NT2/D1 (cell line): ENCODE data around the gene PVRIG.
"Not testable (repeated sequence)": the region's sequence is repeated elsewhere in the genome, so short reads cannot be mapped to it uniquely, and the experiment has no call there.

Experiments
- DNase-seq: peaks from one replicate; pipeline ENCODE4 v3.0.0-alpha.2; 2011; ENCODE audit warnings: low read depth, low spot score
- H3K27me3 ChIP-seq: 2 replicates; pipeline ENCODE4 v1.6.0; 2011; ENCODE audit warnings: mild to moderate bottlenecking; ENCODE audit not compliant: insufficient read length, insufficient read depth
- H3K36me3 ChIP-seq: 2 replicates; pipeline ENCODE4 v1.6.1; 2011; ENCODE audit warnings: mild to moderate bottlenecking, low read length, mixed read lengths; ENCODE audit not compliant: insufficient read depth, insufficient read length
- H3K4me1 ChIP-seq: 2 replicates; pipeline ENCODE4 v1.5.1; 2011; ENCODE audit not compliant: insufficient read depth, insufficient read length
- H3K4me3 ChIP-seq: 2 replicates; pipeline ENCODE4 v1.5.1; 2011; ENCODE audit warnings: low read depth; ENCODE audit not compliant: insufficient read length
- H3K9ac ChIP-seq: 2 replicates; pipeline ENCODE4 v1.6.0; 2011; ENCODE audit warnings: low read depth; ENCODE audit not compliant: insufficient read length
- H3K9me3 ChIP-seq: 2 replicates; pipeline ENCODE4 v1.5.1; 2011; ENCODE audit warnings: mild to moderate bottlenecking, low read length; ENCODE audit not compliant: insufficient read depth
- SUZ12 ChIP-seq: IDR thresholded peaks from 2 replicates; pipeline ENCODE4 v1.6.1; 2011; ENCODE audit not compliant: insufficient read length, insufficient read depth; ENCODE audit errors: extremely low read depth
- YY1 ChIP-seq: IDR thresholded peaks from 2 replicates; pipeline ENCODE4 v1.6.1; 2011; ENCODE audit not compliant: insufficient read length, insufficient read depth
- ZNF274 ChIP-seq: IDR thresholded peaks from 2 replicates; pipeline ENCODE4 v1.6.1; 2011; ENCODE audit warnings: mild to moderate bottlenecking, low read depth, low read length

Gene PVRIG

DNA sequence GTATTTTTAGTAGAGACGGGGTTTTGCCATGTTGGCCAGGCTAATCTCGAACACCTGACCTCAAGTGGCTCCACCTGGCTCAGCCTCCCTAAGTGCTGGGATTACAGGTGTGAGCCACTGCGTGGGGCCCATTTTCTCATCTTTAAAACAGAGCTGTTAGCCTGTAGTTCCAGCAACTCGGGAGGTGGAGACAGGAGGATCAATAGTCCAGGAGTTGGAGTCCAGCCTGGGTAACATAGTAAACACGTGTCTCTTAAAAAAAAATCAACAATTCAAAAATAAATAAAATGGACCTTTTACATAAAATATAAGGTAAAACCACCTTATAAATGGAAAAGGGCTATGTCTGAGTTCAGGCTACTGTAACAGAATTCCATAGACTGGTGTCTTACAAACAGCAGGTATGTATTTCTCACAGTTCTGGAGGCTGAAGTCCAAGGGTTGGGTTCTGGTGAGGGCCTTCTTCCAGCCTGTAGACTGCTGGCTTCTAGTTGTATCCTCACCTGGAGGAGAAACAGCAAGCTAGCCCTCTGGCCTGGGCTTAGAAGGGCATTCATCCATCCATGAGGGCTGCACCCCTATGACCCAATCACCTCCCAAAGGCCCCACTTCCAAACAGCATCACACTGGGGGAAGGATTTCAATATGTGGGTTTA is 7.0 kb upstream of the PVRIG start:
- H3K36me3 ChIP-seq: no peaks in the 10 kb centered on the region
- DNase-seq: no peak
- H3K4me1 ChIP-seq: no peaks in the 10 kb centered on the region
- TF ChIP-seq SUZ12 (no peak), ZNF274 (no peak), YY1 (no peak)
- H3K4me3 ChIP-seq: no peak overlapping the region
- no peaks in the 10 kb centered on the region for H3K9me3 ChIP-seq
- no peak overlapping the region for H3K9ac ChIP-seq
- no peaks in the 10 kb centered on the region for H3K27me3 ChIP-seq

- Histone ChIP-seq H3K27me3 (no peaks in the 10 kb centered on the region), H3K4me1 (no peaks in the 10 kb centered on the region), H3K4me3 (no peak overlapping the region), H3K9me3 (no peaks in the 10 kb centered on the region), H3K36me3 (no peaks in the 10 kb centered on the region), H3K9ac (no peak overlapping the region)
- DNase-seq: no peak
- TF ChIP-seq SUZ12 (no peak), YY1 (no peak), ZNF274 (no peak)
Measured at GRCh38 chr7:100213672-100214071, 6.1 kb upstream of the PVRIG start.

GRCh38 chr7:100214356-100214755 is 5.4 kb upstream of the PVRIG start:
- not testable (repeated sequence) for H3K36me3 ChIP-seq, H3K4me3 ChIP-seq, DNase-seq, H3K4me1 ChIP-seq, H3K27me3 ChIP-seq, H3K9ac ChIP-seq, H3K9me3 ChIP-seq

GRCh38 chr7:100215895-100216294 is 3.9 kb upstream of the PVRIG start:
- Histone ChIP-seq H3K27me3 (no peaks in the 10 kb centered on the region), H3K4me3 (no peak overlapping the region), H3K9me3 (no peaks in the 10 kb centered on the region), H3K9ac (no peak overlapping the region), H3K4me1 (no peaks in the 10 kb centered on the region), H3K36me3 (no peaks in the 10 kb centered on the region)
- TF ChIP-seq ZNF274: no peak
- no peak for TF ChIP-seq YY1
- no peak for TF ChIP-seq SUZ12
- no peak for DNase-seq

DNA sequence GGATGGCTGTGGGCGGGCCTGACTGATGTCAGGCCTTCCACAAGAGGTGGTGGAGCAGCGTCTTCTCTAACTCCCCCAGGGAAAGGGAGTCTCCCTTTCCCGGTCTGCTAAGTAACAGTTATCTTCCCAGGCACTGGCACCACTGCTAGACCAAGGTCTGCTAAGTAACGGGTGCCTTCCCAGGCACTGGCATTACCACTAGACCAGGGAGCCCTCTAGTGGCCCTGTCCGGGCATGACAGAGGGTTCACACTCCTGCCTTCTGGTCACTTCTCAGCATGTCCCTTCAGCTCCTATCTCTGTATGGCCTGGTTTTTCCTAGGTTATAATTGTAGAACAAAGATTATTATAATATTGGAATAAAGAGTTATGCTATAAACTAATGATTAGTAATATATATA is 1.8 kb upstream of the PVRIG start:
- H3K9me3 ChIP-seq, H3K4me3 ChIP-seq, H3K27me3 ChIP-seq, DNase-seq, H3K9ac ChIP-seq, H3K4me1 ChIP-seq: not testable (repeated sequence)
- H3K36me3 ChIP-seq: peaks cover 16% of the 10 kb centered on the region

GRCh38 chr7:100219271-100219737 is 445 bp upstream of the PVRIG start:
- H3K9me3 ChIP-seq: no peaks in the 10 kb centered on the region
- H3K27me3 ChIP-seq: no peaks in the 10 kb centered on the region
- peaks cover 19% of the 10 kb centered on the region for H3K36me3 ChIP-seq
- no peak overlapping the region for H3K9ac ChIP-seq
- H3K4me3 ChIP-seq: no peak overlapping the region
- DNase-seq: no peak
- no peaks in the 10 kb centered on the region for H3K4me1 ChIP-seq
- no peak for TF ChIP-seq ZNF274
- TF ChIP-seq YY1: no peak
- no peak for TF ChIP-seq SUZ12

DNA sequence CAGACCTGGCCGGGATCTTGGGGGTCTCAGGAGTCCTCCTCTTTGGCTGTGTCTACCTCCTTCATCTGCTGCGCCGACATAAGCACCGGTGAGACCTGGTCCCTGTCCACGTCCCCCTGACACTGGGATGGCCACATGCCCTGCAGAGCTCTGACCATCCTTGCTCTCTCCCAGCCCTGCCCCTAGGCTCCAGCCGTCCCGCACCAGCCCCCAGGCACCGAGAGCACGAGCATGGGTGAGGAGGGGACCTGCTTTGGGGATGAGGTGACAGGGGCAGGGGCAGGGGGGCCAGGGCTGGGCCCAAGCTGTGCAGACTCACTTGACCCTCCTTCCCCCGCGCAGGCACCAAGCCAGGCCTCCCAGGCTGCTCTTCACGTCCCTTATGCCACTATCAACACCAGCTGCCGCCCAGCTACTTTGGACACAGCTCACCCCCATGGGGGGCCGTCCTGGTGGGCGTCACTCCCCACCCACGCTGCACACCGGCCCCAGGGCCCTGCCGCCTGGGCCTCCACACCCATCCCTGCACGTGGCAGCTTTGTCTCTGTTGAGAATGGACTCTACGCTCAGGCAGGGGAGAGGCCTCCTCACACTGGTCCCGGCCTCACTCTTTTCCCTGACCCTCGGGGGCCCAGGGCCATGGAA is 959 bp downstream of the PVRIG start:
- H3K36me3 ChIP-seq: peaks cover 19% of the 10 kb centered on the region
- H3K27me3 ChIP-seq: no peaks in the 10 kb centered on the region
- H3K9ac ChIP-seq: no peak overlapping the region
- H3K9me3 ChIP-seq: no peaks in the 10 kb centered on the region
- no peak for DNase-seq
- no peak overlapping the region for H3K4me3 ChIP-seq
- TF ChIP-seq ZNF274 (no peak), SUZ12 (no peak), YY1 (no peak)
- peaks cover 2% of the 10 kb centered on the region for H3K4me1 ChIP-seq

GRCh38 chr7:100221231-100221718 is 1.5 kb downstream of the PVRIG start:
- no peak overlapping the region for H3K4me3 ChIP-seq

More at GRCh38 chr7:100221231-100221718, 1.5 kb downstream of the PVRIG start:
- H3K4me1 ChIP-seq: peaks cover 2% of the 10 kb centered on the region
- H3K9ac ChIP-seq: no peak overlapping the region
- H3K27me3 ChIP-seq: no peaks in the 10 kb centered on the region
- TF ChIP-seq ZNF274 (no peak), YY1 (no peak), SUZ12 (no peak)
- no peak for DNase-seq
- H3K9me3 ChIP-seq: no peaks in the 10 kb centered on the region
- peaks cover 19% of the 10 kb centered on the region for H3K36me3 ChIP-seq
